Lung (tissue), 12 donors: Measurements from ENCODE around the gene COPS8. TPM values are rescaled to one million over a fixed set of nuclear protein-coding genes. Genes with fewer than 3 reads are reported as not detected.

Experiments used
- ATAC-seq: fragments of 200-7000 bp; cut with Tn5 transposase; one replicate; pipeline ENCODE4 v1.9.1; 2020; ENCODE audit warnings: moderate number of reproducible peaks; ENCODE audit not compliant: insufficient read depth, low FRiP score
- DNase-seq, 3 donors: peaks; one replicate each; pipeline ENCODE4 v3.0.0-alpha.2; 2013 to 2017
- H3K27ac ChIP-seq, 2 donors: one replicate each; pipeline ENCODE4 v1.5.1; 2013; ENCODE audit warnings: mild to moderate bottlenecking in 2 of 2, moderate library complexity in 2 of 2, control low read depth in 1 of 2, inconsistent platforms in 1 of 2, low read depth in 1 of 2, low read length in 1 of 2
- H3K27me3 ChIP-seq, 3 donors: one replicate each; pipeline ENCODE4 v1.5.1; 2013; ENCODE audit warnings: low read length in 2 of 3; ENCODE audit not compliant: control insufficient read depth in 3 of 3, insufficient read depth in 3 of 3
- H3K36me3 ChIP-seq, 4 donors: one replicate each; pipeline ENCODE4 v1.5.1; 2013; ENCODE audit warnings: low read length in 4 of 4, mild to moderate bottlenecking in 1 of 4, moderate library complexity in 1 of 4; ENCODE audit not compliant: control insufficient read depth in 4 of 4, insufficient read depth in 4 of 4
- H3K4me1 ChIP-seq, 5 donors: one replicate each; pipeline ENCODE4 v1.5.1; 2013; ENCODE audit warnings: low read length in 5 of 5, mild to moderate bottlenecking in 2 of 5, moderate library complexity in 1 of 5; ENCODE audit not compliant: control insufficient read depth in 5 of 5, insufficient read depth in 5 of 5
- H3K4me3 ChIP-seq: one replicate; pipeline ENCODE4 v1.5.1; 2013; ENCODE audit warnings: mild to moderate bottlenecking, control low read depth, moderate library complexity
- H3K9ac ChIP-seq, 2 donors: one replicate each; pipeline ENCODE4 v1.5.1; 2013; ENCODE audit warnings: low read length in 2 of 2, control low read depth in 1 of 2; ENCODE audit not compliant: insufficient read depth in 1 of 2
- H3K9me3 ChIP-seq, 4 donors: one replicate each; pipeline ENCODE4 v1.5.1; 2013; ENCODE audit warnings: low read length in 3 of 4, mild to moderate bottlenecking in 1 of 4, moderate library complexity in 1 of 4; ENCODE audit not compliant: control insufficient read depth in 4 of 4, insufficient read depth in 3 of 4
- WGBS, 2 donors: extraction: QIAGEN DNeasy Blood & Tissue Kit; methylation state at CpG; one replicate each; pipeline ENCODE4 v1.1.7; 2013; 5-methylcytosine and 5-hydroxymethylcytosine counted together
- polyA plus RNA-seq, 2 donors: library from polyadenylated mRNA; stranded (reverse); fragments of 200-250 nt; gene quantifications; one replicate each; pipeline ENCODE4 v1.2.1, GENCODE V29; 2013
- total RNA-seq, 2 donors: library from RNA; depleted of rRNA in 1 of 2; stranded (reverse); fragments of >200 nt in 1 of 2; gene quantifications; one replicate each; pipeline ENCODE4 v1.2.1, GENCODE V29; 2014 to 2021
- TF ChIP-seq, protein P1 (sequence below): IDR thresholded peaks from 2 replicates; pipeline ENCODE4 v1.5.1; 2012; ENCODE audit warnings: mild to moderate bottlenecking; ENCODE audit errors: control extremely low read depth, extremely low read depth
- donor health status: control.
- donor health status: control.
- donor health status: Bipolar disorder and iron deficiency.
- donor health status: healthy.
- donor health status: DM: yes; HTN: yes; CAD: no.

The COPS8 gene
- total and polyA plus RNA-seq, 4 donors: 24.7 to 70.5 (median 36.2) TPM

DNA sequence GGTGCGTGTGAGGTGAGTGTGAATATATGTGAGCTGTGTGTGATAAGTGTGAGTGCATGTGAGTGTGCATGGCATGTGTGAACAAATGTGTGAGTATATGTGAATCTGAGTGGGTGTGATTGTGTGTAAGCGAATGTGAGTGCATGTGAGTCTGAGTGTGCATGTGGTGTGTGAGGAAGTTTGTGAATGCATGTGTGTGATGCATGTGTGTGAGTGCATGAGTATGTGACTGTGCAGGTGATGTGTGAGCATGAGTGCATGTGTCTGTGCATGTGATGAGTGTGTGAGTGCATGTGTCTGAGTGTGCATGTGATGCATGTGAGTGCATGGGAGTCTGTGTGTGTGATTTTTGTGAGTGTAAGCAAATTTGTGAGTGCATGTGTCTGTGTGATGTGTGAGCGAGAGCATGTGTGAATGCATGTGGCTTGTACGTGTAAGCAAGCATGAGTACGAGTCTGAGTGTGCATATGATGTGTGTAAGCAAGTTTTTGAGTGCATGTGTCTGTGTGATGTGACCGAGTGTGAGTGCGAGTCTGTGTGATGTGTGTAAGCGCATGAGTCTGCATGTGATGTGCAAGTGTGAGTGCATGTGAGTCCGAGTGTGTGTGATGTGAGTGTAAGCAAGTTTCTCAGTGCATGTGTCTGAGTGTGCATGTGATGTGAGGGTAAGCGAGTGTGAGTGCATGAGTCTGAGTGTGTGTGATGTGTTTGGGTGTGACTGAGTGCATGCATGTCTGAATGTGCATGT lies 43.3 kb downstream of the COPS8 start:
- ATAC-seq: no peak

GRCh38 chr2:237129625-237130263 lies 44.1 kb downstream of the COPS8 start:
- H3K9ac ChIP-seq: no peak overlapping the region
- peaks cover 0 to 9% (median 1%) of the 10 kb centered on the region in 4 donors for H3K9me3 ChIP-seq
- DNase-seq (no peak), ATAC-seq (no peak)
- H3K4me3 ChIP-seq: no peak overlapping the region
- no peak overlapping the region for H3K27ac ChIP-seq
- no peaks in the 10 kb centered on the region for H3K27me3 ChIP-seq
- no peaks in the 10 kb centered on the region for H3K36me3 ChIP-seq
- 96% methylated on average over 4 of the region's 4 CpGs for WGBS, 2 donors
- peaks cover 0 to 22% (median 16%) of the 10 kb centered on the region in 5 donors for H3K4me1 ChIP-seq
- TF ChIP-seq, protein P1, sequence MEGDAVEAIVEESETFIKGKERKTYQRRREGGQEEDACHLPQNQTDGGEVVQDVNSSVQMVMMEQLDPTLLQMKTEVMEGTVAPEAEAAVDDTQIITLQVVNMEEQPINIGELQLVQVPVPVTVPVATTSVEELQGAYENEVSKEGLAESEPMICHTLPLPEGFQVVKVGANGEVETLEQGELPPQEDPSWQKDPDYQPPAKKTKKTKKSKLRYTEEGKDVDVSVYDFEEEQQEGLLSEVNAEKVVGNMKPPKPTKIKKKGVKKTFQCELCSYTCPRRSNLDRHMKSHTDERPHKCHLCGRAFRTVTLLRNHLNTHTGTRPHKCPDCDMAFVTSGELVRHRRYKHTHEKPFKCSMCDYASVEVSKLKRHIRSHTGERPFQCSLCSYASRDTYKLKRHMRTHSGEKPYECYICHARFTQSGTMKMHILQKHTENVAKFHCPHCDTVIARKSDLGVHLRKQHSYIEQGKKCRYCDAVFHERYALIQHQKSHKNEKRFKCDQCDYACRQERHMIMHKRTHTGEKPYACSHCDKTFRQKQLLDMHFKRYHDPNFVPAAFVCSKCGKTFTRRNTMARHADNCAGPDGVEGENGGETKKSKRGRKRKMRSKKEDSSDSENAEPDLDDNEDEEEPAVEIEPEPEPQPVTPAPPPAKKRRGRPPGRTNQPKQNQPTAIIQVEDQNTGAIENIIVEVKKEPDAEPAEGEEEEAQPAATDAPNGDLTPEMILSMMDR: no peak

More for the DNA sequence above, 43.3 kb downstream of the COPS8 start:
- no peak overlapping the region for H3K4me3 ChIP-seq
- H3K27ac ChIP-seq: no peak overlapping the region
- no peaks in the 10 kb centered on the region for H3K27me3 ChIP-seq
- H3K36me3 ChIP-seq: no peaks in the 10 kb centered on the region
- WGBS, 2 donors: 95 to 96% methylated on average over 10 of the region's 10 CpGs
- no peak for DNase-seq
- H3K4me1 ChIP-seq: peaks cover 0 to 17% (median 12%) of the 10 kb centered on the region in 5 donors
- TF ChIP-seq, protein P1: no peak
- H3K9me3 ChIP-seq: peaks cover 0 to 9% (median 1%) of the 10 kb centered on the region in 4 donors
- no peak overlapping the region for H3K9ac ChIP-seq

GRCh38 chr2:237130562-237131421 lies 45.1 kb downstream of the COPS8 start:
- 94% methylated on average over 8 of the region's 8 CpGs for WGBS, 2 donors
- Histone ChIP-seq H3K27ac (no peak overlapping the region), H3K4me1 (peaks cover 0 to 24% (median 16%) of the 10 kb centered on the region in 5 donors), H3K27me3 (no peaks in the 10 kb centered on the region), H3K36me3 (no peaks in the 10 kb centered on the region), H3K9me3 (peaks cover 0 to 9% (median 1%) of the 10 kb centered on the region in 4 donors), H3K4me3 (no peak overlapping the region), H3K9ac (no peak overlapping the region)
- no peak for DNase-seq
- no peak for ATAC-seq
- TF ChIP-seq, protein P1: no peak
